Stimulated activated naive CD4-positive, alpha-beta T cell (primary cell): ENCODE results near the gene IL1RAPL1.

ENCODE experiments used
- DNase-seq, 6 experiments: peaks; one replicate each; lab custom pipeline; 2025; lab: John Stamatoyannopoulos, UW

IL1RAPL1 gene

GRCh38 chrX:28979877-28980276 is 392.6 kb downstream of the IL1RAPL1 start:
- no peak for DNase-seq

- DNase-seq, result no peak
Observed at GRCh38 chrX:28981952-28982351, 394.7 kb downstream of the IL1RAPL1 start.

- DNase-seq, result no peak
Observed at GRCh38 chrX:28988246-28988645, 401.0 kb downstream of the IL1RAPL1 start.

- no peak for DNase-seq
Observed at GRCh38 chrX:28997706-28998463, 410.6 kb downstream of the IL1RAPL1 start.

- DNase-seq, result no peak
Observed at GRCh38 chrX:28998609-28999135, 411.4 kb downstream of the IL1RAPL1 start.

GRCh38 chrX:29012867-29013266 is 425.6 kb downstream of the IL1RAPL1 start:
- DNase-seq, result no peak

GRCh38 chrX:29023207-29023606 is 436.0 kb downstream of the IL1RAPL1 start:
- no peak for DNase-seq

GRCh38 chrX:29024871-29025270 is 437.6 kb downstream of the IL1RAPL1 start:
- no peak for DNase-seq

GRCh38 chrX:29039501-29039900 is 452.3 kb downstream of the IL1RAPL1 start:
- DNase-seq, result no peak

GRCh38 chrX:29040160-29040559 is 452.9 kb downstream of the IL1RAPL1 start:
- DNase-seq, result no peak

- DNase-seq, result no peak
Observed at GRCh38 chrX:29042341-29042740, 455.1 kb downstream of the IL1RAPL1 start.

GRCh38 chrX:29043746-29044145 is 456.5 kb downstream of the IL1RAPL1 start:
- no peak for DNase-seq

- no peak for DNase-seq
Observed at GRCh38 chrX:29044423-29045184, 457.4 kb downstream of the IL1RAPL1 start.

- DNase-seq, result no peak
Observed at GRCh38 chrX:29065477-29065876, 478.2 kb downstream of the IL1RAPL1 start.

- no peak for DNase-seq
Observed at GRCh38 chrX:29066516-29066915, 479.3 kb downstream of the IL1RAPL1 start.

GRCh38 chrX:29067351-29067750 is 480.1 kb downstream of the IL1RAPL1 start:
- no peak for DNase-seq

GRCh38 chrX:29071525-29072320 is 484.5 kb downstream of the IL1RAPL1 start:
- no peak for DNase-seq

GRCh38 chrX:29082558-29082957 is 495.3 kb downstream of the IL1RAPL1 start:
- no peak for DNase-seq

- no peak for DNase-seq
Observed at GRCh38 chrX:29083823-29084222, 496.6 kb downstream of the IL1RAPL1 start.

- DNase-seq, result no peak
Observed at GRCh38 chrX:29090811-29091210, 503.6 kb downstream of the IL1RAPL1 start.

GRCh38 chrX:29107231-29107630 is 520.0 kb downstream of the IL1RAPL1 start:
- no peak for DNase-seq

GRCh38 chrX:29110041-29110440 is 522.8 kb downstream of the IL1RAPL1 start:
- DNase-seq, result no peak
